ENCODE measurements around the gene CADPS2. TPM values are rescaled to one million over a fixed set of nuclear protein-coding genes. Genes with fewer than 3 reads are reported as not detected.

CADPS2 gene
- total RNA-seq, 1 donor from 2014 or later, result 3.1 TPM

DNA sequence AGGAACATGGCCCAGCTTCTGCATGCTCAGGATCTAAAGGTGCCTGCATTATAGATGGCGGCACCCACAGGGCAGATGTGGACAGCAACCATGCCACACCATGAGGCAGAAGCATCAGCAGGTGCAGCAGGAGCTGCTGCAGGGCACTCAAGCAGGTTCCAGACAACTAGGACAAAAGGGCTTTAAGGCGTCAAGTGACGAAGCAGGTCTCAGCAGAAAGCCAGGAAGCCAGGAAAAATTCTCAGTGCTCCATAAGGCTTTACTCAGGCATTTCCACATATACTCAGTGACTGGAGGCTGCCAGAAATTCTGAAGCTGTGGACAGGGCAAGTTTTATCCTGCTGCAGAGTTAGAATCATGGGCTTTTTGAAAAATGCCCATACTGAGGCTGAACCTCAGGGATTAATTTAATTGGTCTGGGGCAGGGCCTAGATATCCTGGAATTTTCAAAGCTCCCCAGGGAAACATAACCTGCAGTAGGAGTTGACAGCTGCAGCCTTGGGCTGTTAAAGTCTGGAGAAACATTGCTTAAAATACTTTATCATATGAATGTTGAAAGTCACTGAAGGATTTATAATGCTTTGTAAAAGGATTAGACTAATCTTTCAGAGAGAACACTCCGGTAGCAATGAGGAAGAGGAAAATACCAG, 115.4 kb downstream of the CADPS2 start:
- no peak for DNase-seq (ENCODE audit: low read depth, low spot score)
- no peak overlapping the region for H3K27ac Mint-ChIP-seq (ENCODE audit: unreplicated experiment)
- no peaks in the 10 kb centered on the region for H3K27me3 Mint-ChIP-seq (ENCODE audit: low read depth)
- TF ChIP-seq, protein P1, sequence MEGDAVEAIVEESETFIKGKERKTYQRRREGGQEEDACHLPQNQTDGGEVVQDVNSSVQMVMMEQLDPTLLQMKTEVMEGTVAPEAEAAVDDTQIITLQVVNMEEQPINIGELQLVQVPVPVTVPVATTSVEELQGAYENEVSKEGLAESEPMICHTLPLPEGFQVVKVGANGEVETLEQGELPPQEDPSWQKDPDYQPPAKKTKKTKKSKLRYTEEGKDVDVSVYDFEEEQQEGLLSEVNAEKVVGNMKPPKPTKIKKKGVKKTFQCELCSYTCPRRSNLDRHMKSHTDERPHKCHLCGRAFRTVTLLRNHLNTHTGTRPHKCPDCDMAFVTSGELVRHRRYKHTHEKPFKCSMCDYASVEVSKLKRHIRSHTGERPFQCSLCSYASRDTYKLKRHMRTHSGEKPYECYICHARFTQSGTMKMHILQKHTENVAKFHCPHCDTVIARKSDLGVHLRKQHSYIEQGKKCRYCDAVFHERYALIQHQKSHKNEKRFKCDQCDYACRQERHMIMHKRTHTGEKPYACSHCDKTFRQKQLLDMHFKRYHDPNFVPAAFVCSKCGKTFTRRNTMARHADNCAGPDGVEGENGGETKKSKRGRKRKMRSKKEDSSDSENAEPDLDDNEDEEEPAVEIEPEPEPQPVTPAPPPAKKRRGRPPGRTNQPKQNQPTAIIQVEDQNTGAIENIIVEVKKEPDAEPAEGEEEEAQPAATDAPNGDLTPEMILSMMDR (conservative IDR thresholded peaks at IDR 0.05), result no peak
- peaks cover 3% of the 10 kb centered on the region for H3K9me3 Mint-ChIP-seq
- H3K4me1 Mint-ChIP-seq, result no peaks in the 10 kb centered on the region
- H3K4me3 Mint-ChIP-seq, result no peak overlapping the region
- no peaks in the 10 kb centered on the region for H3K36me3 Mint-ChIP-seq (ENCODE audit: low read depth)

DNA sequence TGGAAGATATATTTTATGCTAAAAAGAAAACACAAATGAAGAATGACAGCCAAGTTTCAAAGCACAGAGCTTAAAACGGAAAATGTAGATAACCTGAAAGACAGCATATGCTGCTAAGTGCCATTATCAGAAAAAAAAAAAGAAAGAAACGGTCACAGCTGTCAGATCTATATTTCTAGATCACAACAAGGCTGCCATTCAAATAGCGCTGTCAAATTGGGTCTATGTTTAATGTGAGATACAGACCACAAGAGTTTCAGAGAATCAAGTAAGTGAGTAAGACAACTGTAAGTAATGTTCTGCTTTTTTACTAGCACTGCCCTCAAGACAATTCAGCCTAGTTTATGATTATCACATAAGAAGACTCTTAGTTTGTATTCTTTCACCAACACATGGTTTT, 117.4 kb downstream of the CADPS2 start:
- Mint-ChIP-seq H3K36me3 (ENCODE audit: low read depth) (no peaks in the 10 kb centered on the region), H3K27ac (ENCODE audit: unreplicated experiment) (no peak overlapping the region), H3K9me3 (no peaks in the 10 kb centered on the region), H3K27me3 (ENCODE audit: low read depth) (no peaks in the 10 kb centered on the region), H3K4me3 (no peak overlapping the region), H3K4me1 (no peaks in the 10 kb centered on the region)
- TF ChIP-seq, protein P1 (conservative IDR thresholded peaks at IDR 0.05), result no peak
- no peak for DNase-seq (ENCODE audit: low read depth, low spot score)

DNA sequence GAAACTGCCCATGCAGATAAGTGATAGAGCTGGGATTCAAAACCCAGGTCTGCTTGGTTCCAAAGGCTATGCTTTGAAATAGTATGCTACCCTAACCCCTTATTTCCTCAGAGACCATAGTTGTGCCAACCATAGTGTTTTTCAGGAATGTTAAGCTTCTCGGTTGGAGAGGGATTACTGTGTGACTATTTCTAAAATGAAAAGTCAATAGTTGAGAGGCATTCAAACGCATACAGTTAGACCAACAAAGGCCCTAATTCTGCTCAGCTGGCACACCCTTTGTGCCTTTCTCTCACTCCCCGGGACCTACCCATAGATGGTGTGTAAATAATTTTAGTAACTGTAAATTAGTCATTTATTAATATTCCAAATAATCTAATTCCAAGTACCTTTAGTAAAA, 118.9 kb downstream of the CADPS2 start:
- DNase-seq (ENCODE audit: low read depth, low spot score), result no peak
- Mint-ChIP-seq H3K27me3 (ENCODE audit: low read depth) (no peaks in the 10 kb centered on the region), H3K36me3 (ENCODE audit: low read depth) (no peaks in the 10 kb centered on the region), H3K4me3 (no peak overlapping the region), H3K4me1 (no peaks in the 10 kb centered on the region), H3K9me3 (no peaks in the 10 kb centered on the region), H3K27ac (ENCODE audit: unreplicated experiment) (no peak overlapping the region)
- TF ChIP-seq, protein P1 (conservative IDR thresholded peaks at IDR 0.05), result no peak

DNA sequence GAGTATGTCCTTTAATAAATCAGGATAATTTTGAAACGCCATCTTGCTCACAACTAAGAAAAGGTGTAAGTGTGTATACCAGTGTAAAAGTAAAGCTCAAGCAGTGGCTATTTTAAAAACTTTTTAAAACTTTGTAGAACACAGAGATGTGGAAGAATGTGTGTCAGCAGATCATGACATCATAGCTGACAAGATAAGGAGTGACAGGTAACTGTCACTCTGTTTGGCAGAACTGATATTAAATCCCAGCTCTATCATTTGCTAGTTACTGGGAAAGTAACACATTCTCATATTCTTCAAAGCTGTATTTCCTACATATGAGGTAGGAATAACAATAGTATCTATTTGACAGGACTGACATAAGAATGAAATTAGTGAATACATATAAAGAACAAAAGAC, 119.7 kb downstream of the CADPS2 start:
- TF ChIP-seq, protein P1 (conservative IDR thresholded peaks at IDR 0.05), result no peak
- H3K27me3 Mint-ChIP-seq (ENCODE audit: low read depth), result no peaks in the 10 kb centered on the region
- DNase-seq (ENCODE audit: low read depth, low spot score), result no peak
- H3K4me3 Mint-ChIP-seq, result no peak overlapping the region
- H3K4me1 Mint-ChIP-seq, result no peaks in the 10 kb centered on the region
- H3K9me3 Mint-ChIP-seq, result no peaks in the 10 kb centered on the region
- H3K36me3 Mint-ChIP-seq (ENCODE audit: low read depth), result no peaks in the 10 kb centered on the region
- H3K27ac Mint-ChIP-seq (ENCODE audit: unreplicated experiment), result no peak overlapping the region

DNA sequence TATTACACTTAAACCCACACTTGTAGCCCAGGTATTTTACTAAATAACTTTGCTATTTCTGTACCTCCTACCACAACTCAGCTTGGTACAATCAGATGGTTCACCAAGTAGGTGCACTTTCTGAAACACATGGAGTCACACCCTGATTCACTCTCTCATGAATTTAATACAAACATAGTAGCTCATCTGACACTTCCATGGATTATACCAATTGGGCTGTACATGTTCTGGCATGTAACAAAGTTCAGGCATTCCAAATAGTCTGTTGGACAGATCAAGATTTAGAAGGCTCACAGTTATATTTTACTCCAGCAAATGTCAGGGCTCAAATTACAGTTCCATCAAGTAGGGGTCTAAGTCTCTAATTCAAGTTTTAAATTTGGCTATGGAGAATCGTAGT, 121.4 kb downstream of the CADPS2 start:
- Mint-ChIP-seq H3K4me1 (no peaks in the 10 kb centered on the region), H3K27ac (ENCODE audit: unreplicated experiment) (no peak overlapping the region), H3K4me3 (no peak overlapping the region), H3K9me3 (no peaks in the 10 kb centered on the region), H3K27me3 (ENCODE audit: low read depth) (no peaks in the 10 kb centered on the region), H3K36me3 (ENCODE audit: low read depth) (no peaks in the 10 kb centered on the region)
- TF ChIP-seq, protein P1 (conservative IDR thresholded peaks at IDR 0.05), result no peak
- DNase-seq (ENCODE audit: low read depth, low spot score), result no peak
